Measurements from ENCODE around the gene PTGDS. TPM values are rescaled to one million over a fixed set of nuclear protein-coding genes. Genes with fewer than 3 reads are reported as not detected.
A peak's percentile ranks its signal among the peaks of the same experiment; 100 is the strongest.

Gene PTGDS
- total RNA-seq, 4 donors from 2014 or later, result 10.4 to 77.9 (median 51.6) TPM

- intact Hi-C loops (cut with DNase I), result loop anchor here (5.0 kb wide), 2 partner anchors 47 to 92 kb away; partner anchors contain the start of gene PAXX
- H3K4me1 ChIP-seq, result peaks cover 43 to 61% (median 49%) of the 10 kb centered on the region in 4 donors
- H3K4me3 ChIP-seq, result no peak overlapping the region
- H3K27me3 ChIP-seq, result peaks cover 0 to 3% (median 0%) of the 10 kb centered on the region in 4 donors
- WGBS, result 93% methylated on average over 20 of the region's 30 CpGs
- peaks cover 26 to 27% (median 27%) of the 10 kb centered on the region in 4 donors for H3K36me3 ChIP-seq
- H3K9me3 ChIP-seq, result no peaks in the 10 kb centered on the region
- H3K27ac ChIP-seq (replicated peaks in 1 of 4), result no peak overlapping the region
- TF ChIP-seq POLR2A (IDR thresholded peaks at IDR 0.05; ENCODE audit: low read depth) (no peak), CTCF (IDR thresholded peaks at IDR 0.05) (no peak), POLR2AphosphoS5 (IDR thresholded peaks at IDR 0.05) (no peak), EP300 (IDR thresholded peaks at IDR 0.05) (no peak)
- DNase-seq (ENCODE audit: extremely low spot score), result no peak
These were observed 31.7 kb upstream of the PTGDS start for GRCh38 chr9:136945333-136946227.

- WGBS, result 86% methylated on average over 15 of the region's 27 CpGs
- H3K36me3 ChIP-seq, result peaks cover 18 to 19% (median 18%) of the 10 kb centered on the region in 4 donors
- peaks cover 44 to 68% (median 52%) of the 10 kb centered on the region in 4 donors for H3K4me1 ChIP-seq
- TF ChIP-seq POLR2A (IDR thresholded peaks at IDR 0.05; ENCODE audit: low read depth) (no peak), CTCF (IDR thresholded peaks at IDR 0.05) (no peak), EP300 (IDR thresholded peaks at IDR 0.05) (no peak), POLR2AphosphoS5 (IDR thresholded peaks at IDR 0.05) (no peak)
- intact Hi-C loops (cut with DNase I), result loop anchor here (5.0 kb wide), 2 partner anchors 46 to 91 kb away; partner anchors contain the start of gene PAXX
- H3K27me3 ChIP-seq, result peaks cover 0 to 3% (median 0%) of the 10 kb centered on the region in 4 donors
- no peaks in the 10 kb centered on the region for H3K9me3 ChIP-seq
- no peak overlapping the region for H3K4me3 ChIP-seq
- H3K27ac ChIP-seq (replicated peaks in 1 of 4), result no peak overlapping the region
- DNase-seq (ENCODE audit: extremely low spot score), result no peak
These were observed 30.9 kb upstream of the PTGDS start for GRCh38 chr9:136946228-136947027.

- intact Hi-C loops (cut with DNase I), result loop anchor here (5.0 kb wide), 2 partner anchors 45 to 90 kb away; partner anchors contain the start of gene PAXX
- peaks cover 44 to 59% (median 51%) of the 10 kb centered on the region in 4 donors for H3K4me1 ChIP-seq
- H3K9me3 ChIP-seq, result no peaks in the 10 kb centered on the region
- peaks cover 0 to 3% (median 0%) of the 10 kb centered on the region in 4 donors for H3K27me3 ChIP-seq
- no peak overlapping the region for H3K4me3 ChIP-seq
- no peak for DNase-seq (ENCODE audit: extremely low spot score)
- 59% methylated on average over 25 of the region's 26 CpGs for WGBS
- peaks cover 9 to 10% (median 10%) of the 10 kb centered on the region in 4 donors for H3K36me3 ChIP-seq
- no peak for TF ChIP-seq POLR2AphosphoS5 (IDR thresholded peaks at IDR 0.05)
- no peak for TF ChIP-seq EP300 (IDR thresholded peaks at IDR 0.05)
- no peak for TF ChIP-seq CTCF (IDR thresholded peaks at IDR 0.05)
- no peak for TF ChIP-seq POLR2A (IDR thresholded peaks at IDR 0.05; ENCODE audit: low read depth)
- H3K27ac ChIP-seq (replicated peaks in 1 of 4), result no peak overlapping the region
These were observed 30.0 kb upstream of the PTGDS start for GRCh38 chr9:136947028-136947891.

- H3K4me1 ChIP-seq, result peaks cover 36 to 52% (median 43%) of the 10 kb centered on the region in 4 donors
- intact Hi-C loops (cut with DNase I), result loop anchor here (5.0 kb wide), 2 partner anchors 44 to 89 kb away; partner anchors contain the start of gene PAXX
- H3K36me3 ChIP-seq, result peaks cover 2 to 3% (median 2%) of the 10 kb centered on the region in 4 donors
- 66% methylated on average over 10 of the region's 15 CpGs for WGBS
- TF ChIP-seq EP300 (IDR thresholded peaks at IDR 0.05), result no peak
- no peak for TF ChIP-seq POLR2AphosphoS5 (IDR thresholded peaks at IDR 0.05)
- peak; percentile 21 to 39 (median 27) for TF ChIP-seq CTCF (IDR thresholded peaks at IDR 0.05)
- TF ChIP-seq POLR2A (IDR thresholded peaks at IDR 0.05; ENCODE audit: low read depth), result no peak
- H3K27me3 ChIP-seq, result peaks cover 0 to 3% (median 0%) of the 10 kb centered on the region in 4 donors
- no peaks in the 10 kb centered on the region for H3K9me3 ChIP-seq
- H3K4me3 ChIP-seq, result no peak overlapping the region
- H3K27ac ChIP-seq (replicated peaks in 1 of 4), result no peak overlapping the region
- no peak for DNase-seq (ENCODE audit: extremely low spot score)
These were observed 29.3 kb upstream of the PTGDS start for GRCh38 chr9:136947955-136948510.

Measured in esophagus muscularis mucosa (tissue), 4 donors.